ENCODE measurements around the gene PIN1.

Gene PIN1

GRCh38 chr19:9881720-9882119 is 46.6 kb downstream of the PIN1 start:
- no peak overlapping the region for H3K27ac ChIP-seq
- no peak for TF ChIP-seq ZFX (IDR thresholded peaks at IDR 0.05)
- TF ChIP-seq CTCF (conservative IDR thresholded peaks at IDR 0.05) = no peak

- H3K27ac ChIP-seq = no peak overlapping the region
- TF ChIP-seq CTCF (conservative IDR thresholded peaks at IDR 0.05) (no peak), ZFX (IDR thresholded peaks at IDR 0.05) (no peak)
These were observed 48.2 kb downstream of the PIN1 start for GRCh38 chr19:9883231-9883758.

- TF ChIP-seq ZFX (IDR thresholded peaks at IDR 0.05) (no peak), CTCF (conservative IDR thresholded peaks at IDR 0.05) (no peak)
- H3K27ac ChIP-seq = no peak overlapping the region
These were observed 48.6 kb downstream of the PIN1 start for GRCh38 chr19:9883764-9884163.

GRCh38 chr19:9885077-9885552 is 50.0 kb downstream of the PIN1 start:
- TF ChIP-seq CTCF (conservative IDR thresholded peaks at IDR 0.05) = no peak
- no peak for TF ChIP-seq ZFX (IDR thresholded peaks at IDR 0.05)
- no peak overlapping the region for H3K27ac ChIP-seq

GRCh38 chr19:9891609-9892373 is 56.7 kb downstream of the PIN1 start:
- no peak for TF ChIP-seq ZFX (IDR thresholded peaks at IDR 0.05)
- TF ChIP-seq CTCF (conservative IDR thresholded peaks at IDR 0.05) = no peak
- H3K27ac ChIP-seq = no peak overlapping the region

All from C4-2B (cell line).